HCT116 (cell line): Measurements from ENCODE around the gene DRC7. TPM values are rescaled to one million over a fixed set of nuclear protein-coding genes. Genes with fewer than 3 reads are reported as not detected.

Experiments
- ATAC-seq: fragments of 200-7000 bp; cut with Tn5 transposase; 2 replicates; pipeline ENCODE4 v1.9.1; 2020; ENCODE audit warnings: mild to moderate bottlenecking, moderate library complexity
- BruUV-seq: library from RNA; stranded (reverse); fragments of 400-500 nt; replicated peaks from 2 replicates; lab custom pipeline; 2021; lab: Mats Ljungman, UMichigan
- CTCF ChIA-PET: fragments of 300-600 bp; sonication (Branson Sonifier 250); formaldehyde crosslinking; loops from one replicate; lab custom pipeline; 2021; ENCODE audit warnings: antibody characterized with exemption; lab: Charles Lee
- POLR2A ChIA-PET: fragments of 300-600, 350-600 bp; sonication (Branson Sonifier 250); formaldehyde crosslinking; loops from one replicate; lab custom pipeline; 2021; ENCODE audit warnings: antibody characterized with exemption; lab: Charles Lee
- RAD21 ChIA-PET, 2 experiments: fragments of 300-600 bp; sonication (Branson Sonifier 250); formaldehyde crosslinking; loops; one replicate each; lab custom pipeline; 2023; ENCODE audit warnings: low total read pairs in 2 of 2; ENCODE audit not compliant: uncharacterized antibody in 2 of 2, unreplicated experiment in 2 of 2, low non-redundant PET in 1 of 2; lab: Charles Lee
- DNase-seq: peaks from one replicate; pipeline ENCODE4 v3.0.0-alpha.2; 2010; ENCODE audit warnings: low read depth, low spot score
- H2AFZ ChIP-seq: fragments of 200-600 bp; shearing (Covaris generic), sonication (generic); 2 replicates; pipeline ENCODE4 v1.6.1; 2017; ENCODE audit warnings: low read depth, mixed run types, mixed read lengths, antibody characterized with exemption, low read length; ENCODE audit not compliant: poor library complexity, severe bottlenecking
- H3K27ac ChIP-seq: 2 replicates; pipeline ENCODE4 v1.5.1; 2012; ENCODE audit warnings: low read depth, low read length
- H3K27me3 ChIP-seq: fragments of 200-600 bp; sonication (generic); 2 replicates; pipeline ENCODE4 v1.6.1; 2016; ENCODE audit warnings: mixed run types, low read length, mixed read lengths; ENCODE audit not compliant: insufficient read depth
- H3K36me3 ChIP-seq, 2 experiments: fragments of 200-500 bp in 1 of 2; fragments of 200-600 bp in 1 of 2; sonication (Bioruptor generic) in 1 of 2; sonication (generic) in 1 of 2; 2 replicates each; pipeline versions ENCODE4 v1.5.1 to v1.6.1; 2014 to 2016; ENCODE audit warnings: low read length in 2 of 2, inconsistent platforms in 1 of 2, mixed read lengths in 1 of 2, mixed run types in 1 of 2; ENCODE audit not compliant: insufficient read depth in 2 of 2, control insufficient read depth in 1 of 2
- H3K4me1 ChIP-seq, 2 experiments: fragments of 200-600 bp in 1 of 2; sonication (generic) in 1 of 2; 2 replicates each; pipeline versions ENCODE4 v1.5.1 to v1.6.1; 2012 to 2017; ENCODE audit warnings: low read length in 2 of 2, inconsistent platforms in 1 of 2, mild to moderate bottlenecking in 1 of 2, mixed read lengths in 1 of 2, mixed run types in 1 of 2, moderate library complexity in 1 of 2; ENCODE audit not compliant: insufficient read depth in 2 of 2, control insufficient read depth in 1 of 2
- H3K4me2 ChIP-seq: fragments of 200-600 bp; sonication (generic); 2 replicates; pipeline ENCODE4 v1.6.1; 2017; ENCODE audit warnings: mixed run types, low read length, mixed read lengths
- H3K4me3 ChIP-seq, 2 experiments: fragments of 200-600 bp in 1 of 2; sonication (generic) in 1 of 2; replicated peaks in 1 of 2; 2 replicates each; pipeline ENCODE4 v1.5.1; 2011 to 2016; ENCODE audit warnings: low read length in 2 of 2, control low read depth in 1 of 2, low read depth in 1 of 2, mild to moderate bottlenecking in 1 of 2, mixed read lengths in 1 of 2, mixed run types in 1 of 2
- H3K79me2 ChIP-seq: fragments of 200-600 bp; sonication (generic); 2 replicates; pipeline ENCODE4 v1.6.1; 2017; ENCODE audit warnings: mild to moderate bottlenecking, mixed run types, low read length, moderate library complexity, mixed read lengths; ENCODE audit not compliant: insufficient read depth
- H3K9ac ChIP-seq: fragments of 200-600 bp; sonication (generic); 2 replicates; pipeline ENCODE4 v1.6.1; 2016; ENCODE audit warnings: low read length, mixed read lengths
- H3K9me2 ChIP-seq: fragments of 200-600 bp; sonication (generic), shearing (Covaris generic); 2 replicates; pipeline ENCODE4 v1.6.1; 2017; ENCODE audit warnings: mixed run types, mild to moderate bottlenecking, moderate library complexity; ENCODE audit not compliant: insufficient read depth
- H3K9me3 ChIP-seq, 2 experiments: fragments of 200-500 bp in 1 of 2; fragments of 200-600 bp in 1 of 2; sonication (Bioruptor generic) in 1 of 2; sonication (generic) in 1 of 2; 2 replicates each; pipeline ENCODE4 v1.6.1; 2014 to 2017; ENCODE audit warnings: low read length in 2 of 2, mixed read lengths in 2 of 2, inconsistent platforms in 1 of 2, low read depth in 1 of 2, mild to moderate bottlenecking in 1 of 2, mixed run types in 1 of 2, moderate library complexity in 1 of 2; ENCODE audit not compliant: control insufficient read depth in 1 of 2, insufficient read depth in 1 of 2
- H4K20me1 ChIP-seq: fragments of 200-600 bp; sonication (generic), shearing (Covaris generic); 2 replicates; pipeline ENCODE4 v1.6.1; 2017; ENCODE audit warnings: mixed run types, mild to moderate bottlenecking, moderate library complexity; ENCODE audit not compliant: insufficient read depth
- ATF3 ChIP-seq: IDR thresholded peaks from 2 replicates; pipeline ENCODE4 v1.6.1; 2012
- EGR1 ChIP-seq: IDR thresholded peaks from 2 replicates; pipeline ENCODE4 v1.6.1; 2012; ENCODE audit warnings: low read depth
- ELF1 ChIP-seq: IDR thresholded peaks from 2 replicates; pipeline ENCODE4 v1.6.1; 2012; ENCODE audit warnings: low read depth, borderline replicate concordance
- EZH2phosphoT487 ChIP-seq: fragments of 200-600 bp; IDR thresholded peaks from 2 replicates; pipeline ENCODE4 v1.6.1; 2018; ENCODE audit warnings: antibody characterized with exemption, borderline replicate concordance
- MAX ChIP-seq: IDR thresholded peaks from 2 replicates; pipeline ENCODE4 v1.6.1; 2012
- POLR2A ChIP-seq: IDR thresholded peaks from 2 replicates; pipeline ENCODE4 v1.7.0; 2011; ENCODE audit warnings: borderline replicate concordance; ENCODE audit not compliant: insufficient read depth, insufficient read length; ENCODE audit errors: extremely low read depth
- RAD21 ChIP-seq: IDR thresholded peaks from 2 replicates; pipeline ENCODE4 v1.6.1; 2012; ENCODE audit warnings: low read depth, mild to moderate bottlenecking
- SRF ChIP-seq: IDR thresholded peaks from 2 replicates; pipeline ENCODE4 v1.6.1; 2012; ENCODE audit warnings: low read depth
- YY1 ChIP-seq: IDR thresholded peaks from 2 replicates; pipeline ENCODE4 v1.6.1; 2011; ENCODE audit warnings: low read length, low read depth, moderate library complexity, mild to moderate bottlenecking; ENCODE audit not compliant: insufficient replicate concordance; ENCODE audit errors: extremely low read depth
- ZBTB33 ChIP-seq: IDR thresholded peaks from 2 replicates; pipeline ENCODE4 v1.6.1; 2011; ENCODE audit warnings: mild to moderate bottlenecking, low read length, moderate library complexity; ENCODE audit not compliant: insufficient replicate concordance; ENCODE audit errors: extremely low read depth
- ZFX ChIP-seq: fragments of 450-650 bp; IDR thresholded peaks from 2 replicates; pipeline ENCODE4 v1.6.1; 2017
- intact Hi-C: fragments of 100-400 bp; cut with micrococcal nuclease; formaldehyde crosslinking; loops from 2 replicates; pipeline ENCODE4 v1.10.0; 2022
- total RNA-seq: library from RNA; stranded (reverse); gene quantifications from one replicate; pipeline ENCODE4 v1.2.1, GENCODE V29; 2021; ENCODE audit not compliant: unreplicated experiment

The DRC7 gene
- total RNA-seq, 1 experiment from 2014 or later: 0.91 TPM

GRCh38 chr16:57704011-57704904, 9.7 kb downstream of the DRC7 start:
- Histone ChIP-seq H3K4me1 (no peaks in the 10 kb centered on the region), H4K20me1 (no peaks in the 10 kb centered on the region), H3K9me3 (no peaks in the 10 kb centered on the region), H3K4me3 (no peak overlapping the region), H3K79me2 (no peaks in the 10 kb centered on the region), H3K36me3 (no peaks in the 10 kb centered on the region), H3K4me2 (no peak overlapping the region), H3K27me3 (0 out of 2 replicates have a peak, but pooled peaks cover 3% of the 10 kb centered on the region), H3K27ac (no peak overlapping the region), H2AFZ (no peak overlapping the region), H3K9me2 (no peaks in the 10 kb centered on the region), H3K9ac (no peak overlapping the region)
- intact Hi-C loops: no loop called here
- CTCF ChIA-PET: no interaction called here
- POLR2A ChIA-PET: interaction anchor here (0.7 kb wide), 1 partner anchor 120 kb away, joined by 4 read pairs; no protein-coding TSS in a partner anchor
- no TSS peak for BruUV-seq
- DNase-seq (no peak), ATAC-seq (no peak)
- TF ChIP-seq POLR2A: no peak
- TF ChIP-seq EZH2phosphoT487: no peak
- no peak for TF ChIP-seq ZFX
- no peak for TF ChIP-seq EGR1
- no peak for TF ChIP-seq ELF1
- TF ChIP-seq ZBTB33: no peak
- TF ChIP-seq ATF3: no peak
- no peak for TF ChIP-seq MAX
- no peak for TF ChIP-seq RAD21
- no peak for TF ChIP-seq SRF
- no peak for TF ChIP-seq YY1
- RAD21 ChIA-PET: no interaction called here
